IMR-90 (cell line): ENCODE data around the gene ZXDC. TPM values are rescaled to one million over a fixed set of nuclear protein-coding genes. Genes with fewer than 3 reads are reported as not detected.

ENCODE experiments used
- ATAC-seq: fragments of 200-7000 bp; cut with Tn5 transposase; 2 replicates; pipeline ENCODE4 v1.9.1; 2020; ENCODE audit warnings: low read depth, mild to moderate bottlenecking, moderate library complexity
- BruUV-seq: library from RNA; stranded (reverse); fragments of 400-500 nt; replicated peaks from 2 replicates; lab custom pipeline; 2021; lab: Mats Ljungman, UMichigan
- CTCF ChIA-PET: fragments of 300-600 bp; formaldehyde crosslinking; extraction: SDS; loops from one replicate; lab custom pipeline; 2021; ENCODE audit warnings: antibody characterized with exemption; lab: Yijun Ruan, JAX
- POLR2A ChIA-PET: fragments of 300-600 bp; sonication (Branson Sonifier 250); formaldehyde crosslinking; loops from one replicate; lab custom pipeline; 2022; ENCODE audit warnings: antibody characterized with exemption; ENCODE audit not compliant: unreplicated experiment; lab: Charles Lee
- DNase-seq: peaks from one replicate; pipeline ENCODE4 v3.0.0; 2013
- H2AFZ ChIP-seq: replicated peaks from 2 replicates; pipeline ENCODE3; 2013; ENCODE audit warnings: low read length, mild to moderate bottlenecking; ENCODE audit not compliant: poor library complexity
- H2AK5ac ChIP-seq: 2 replicates; pipeline ENCODE4 v1.6.1; 2013; ENCODE audit warnings: low read depth, low read length, inconsistent platforms
- H2AK9ac ChIP-seq: replicated peaks from 2 replicates; pipeline ENCODE3; 2013; ENCODE audit warnings: mild to moderate bottlenecking, low read depth, low read length, moderate library complexity; ENCODE audit not compliant: poor library complexity
- H2BK120ac ChIP-seq: 2 replicates; pipeline ENCODE4 v1.6.1; 2013; ENCODE audit warnings: low read depth, low read length, inconsistent platforms
- H2BK15ac ChIP-seq: 3 replicates; pipeline ENCODE4 v1.6.1; 2013; ENCODE audit warnings: low read depth, low read length, inconsistent platforms
- H2BK20ac ChIP-seq: 2 replicates; pipeline ENCODE4 v1.6.1; 2013; ENCODE audit warnings: low read depth, mild to moderate bottlenecking, inconsistent platforms, low read length, moderate library complexity
- H2BK5ac ChIP-seq: 2 replicates; pipeline ENCODE4 v1.6.1; 2013; ENCODE audit warnings: mild to moderate bottlenecking, low read depth, low read length, inconsistent platforms; ENCODE audit not compliant: poor library complexity, severe bottlenecking
- H3K14ac ChIP-seq: replicated peaks from 2 replicates; pipeline ENCODE4 v1.6.1; 2013; ENCODE audit warnings: low read depth, low read length, inconsistent platforms
- H3K18ac ChIP-seq: 2 replicates; pipeline ENCODE4 v1.6.1; 2013; ENCODE audit warnings: low read depth, low read length, control low read depth
- H3K23ac ChIP-seq: 2 replicates; pipeline ENCODE4 v1.6.1; 2013; ENCODE audit warnings: low read depth, low read length, inconsistent platforms
- H3K27ac ChIP-seq: 2 replicates; pipeline ENCODE4 v1.5.1; 2013; ENCODE audit warnings: mild to moderate bottlenecking, control low read depth, low read length; ENCODE audit not compliant: insufficient read depth
- H3K27me3 ChIP-seq: 2 replicates; pipeline ENCODE4 v1.6.1; 2013; ENCODE audit warnings: low read length; ENCODE audit not compliant: control insufficient read depth, insufficient read depth
- H3K36me3 ChIP-seq: 2 replicates; pipeline ENCODE4 v1.6.1; 2013; ENCODE audit warnings: low read length, mixed read lengths; ENCODE audit not compliant: control insufficient read depth, insufficient read depth
- H3K4ac ChIP-seq: 2 replicates; pipeline ENCODE4 v1.6.1; 2013; ENCODE audit warnings: low read depth, low read length, inconsistent platforms
- H3K4me1 ChIP-seq: 2 replicates; pipeline ENCODE4 v1.6.1; 2013; ENCODE audit warnings: low read length, mixed read lengths; ENCODE audit not compliant: control insufficient read depth, insufficient read depth
- H3K4me2 ChIP-seq: 2 replicates; pipeline ENCODE4 v1.6.1; 2013; ENCODE audit warnings: low read depth, mild to moderate bottlenecking, control low read depth, low read length, moderate library complexity
- H3K4me3 ChIP-seq: 2 replicates; pipeline ENCODE4 v1.5.1; 2013; ENCODE audit warnings: low read depth, mild to moderate bottlenecking, control low read depth, low read length, moderate library complexity; ENCODE audit not compliant: insufficient read depth
- H3K56ac ChIP-seq: 2 replicates; pipeline ENCODE4 v1.6.1; 2013; ENCODE audit warnings: low read length, inconsistent platforms; ENCODE audit not compliant: insufficient read depth; ENCODE audit errors: extremely low read depth
- H3K79me1 ChIP-seq, 2 experiments: 2 replicates each; pipeline ENCODE4 v1.6.1; 2013; ENCODE audit warnings: low read length in 2 of 2, inconsistent platforms in 1 of 2, low read depth in 1 of 2
- H3K9ac ChIP-seq: 2 replicates; pipeline ENCODE4 v1.6.1; 2013; ENCODE audit warnings: low read depth, low read length, control low read depth
- H3K9me1 ChIP-seq: 2 replicates; pipeline ENCODE4 v1.6.1; 2013; ENCODE audit warnings: low read length, inconsistent platforms; ENCODE audit not compliant: insufficient read depth
- H3K9me3 ChIP-seq: 2 replicates; pipeline ENCODE4 v1.6.1; 2013; ENCODE audit warnings: low read length; ENCODE audit not compliant: control insufficient read depth, insufficient read depth
- H4K20me1 ChIP-seq: 2 replicates; pipeline ENCODE4 v1.6.1; 2013; ENCODE audit warnings: low read length, inconsistent platforms; ENCODE audit not compliant: insufficient read depth
- H4K5ac ChIP-seq: 2 replicates; pipeline ENCODE4 v1.6.1; 2013; ENCODE audit warnings: mild to moderate bottlenecking, low read depth, low read length, control low read depth
- H4K8ac ChIP-seq, 2 experiments: 2 replicates each; pipeline ENCODE4 v1.6.1; 2013; ENCODE audit warnings: low read depth in 2 of 2, low read length in 2 of 2, control low read depth in 1 of 2, inconsistent platforms in 1 of 2
- H4K91ac ChIP-seq: 2 replicates; pipeline ENCODE4 v1.6.1; 2013; ENCODE audit warnings: low read depth, low read length, inconsistent platforms; ENCODE audit not compliant: insufficient read depth
- BHLHE40 ChIP-seq: fragments of 150-350 bp; IDR thresholded peaks from 2 replicates; pipeline ENCODE4 v1.6.1; 2016; ENCODE audit warnings: mild to moderate bottlenecking, low read depth, low read length
- CEBPB ChIP-seq: IDR thresholded peaks from 2 replicates; pipeline ENCODE4 v1.6.1; 2012; ENCODE audit warnings: low read depth, low read length, improper control_type of control experiment
- CHD1 ChIP-seq: IDR thresholded peaks from 2 replicates; pipeline ENCODE4 v1.6.1; 2012; ENCODE audit warnings: low read depth, low read length, improper control_type of control experiment
- FOS ChIP-seq: fragments of 150-350 bp; IDR thresholded peaks from 2 replicates; pipeline ENCODE4 v1.6.1; 2016; ENCODE audit warnings: low read depth, low read length
- MAFK ChIP-seq: IDR thresholded peaks from 2 replicates; pipeline ENCODE4 v1.6.1; 2012; ENCODE audit warnings: low read depth, low read length, improper control_type of control experiment
- MAZ ChIP-seq: IDR thresholded peaks from 2 replicates; pipeline ENCODE4 v1.6.1; 2012; ENCODE audit warnings: low read depth, mild to moderate bottlenecking, low read length, improper control_type of control experiment, moderate library complexity, borderline replicate concordance
- MXI1 ChIP-seq: IDR thresholded peaks from 2 replicates; pipeline ENCODE4 v1.6.1; 2012; ENCODE audit warnings: low read depth, mild to moderate bottlenecking, low read length, moderate library complexity, borderline replicate concordance
- NFE2L2 ChIP-seq: fragments of 150-350 bp; IDR thresholded peaks from 2 replicates; pipeline ENCODE4 v1.6.1; 2016; ENCODE audit warnings: low read depth, mild to moderate bottlenecking, low read length
- POLR2A ChIP-seq: IDR thresholded peaks from 2 replicates; pipeline ENCODE4 v1.6.1; 2012; ENCODE audit warnings: mild to moderate bottlenecking, low read depth, low read length
- RAD21 ChIP-seq: IDR thresholded peaks from 2 replicates; pipeline ENCODE4 v1.6.1; 2012; ENCODE audit warnings: low read length, improper control_type of control experiment
- RFX5 ChIP-seq: IDR thresholded peaks from 2 replicates; pipeline ENCODE4 v1.8.0; 2012; ENCODE audit warnings: low read depth, mild to moderate bottlenecking, low read length, moderate library complexity
- SMC3 ChIP-seq: fragments of 150-350 bp; IDR thresholded peaks from 2 replicates; pipeline ENCODE4 v1.6.1; 2016; ENCODE audit warnings: low read depth, mild to moderate bottlenecking, antibody characterized with exemption, low read length, moderate library complexity
- WGBS, 2 experiments: methylation state at CpG; one replicate each; pipeline versions ENCODE4 v1.1.5 to v1.1.7; 2013; ENCODE audit warnings: missing lambda C conversion rate in 2 of 2; ENCODE audit not compliant: insufficient read length in 1 of 2; ENCODE audit errors: extremely low coverage in 2 of 2; 5-methylcytosine and 5-hydroxymethylcytosine counted together
- dilution Hi-C: fragments of 300-500 bp; cut with HindIII; formaldehyde crosslinking; loops from one replicate; pipeline ENCODE4 v1.14.3; 2018; ENCODE audit warnings: low sequenced_read_pairs; ENCODE audit not compliant: unreplicated experiment
- in situ Hi-C: fragments of 300-500 bp; cut with MboI; formaldehyde crosslinking; loops from 3 replicates; pipeline ENCODE4 v1.14.3; 2019; ENCODE audit warnings: low sequenced_read_pairs, inconsistent platforms, mixed read lengths
- intact Hi-C: fragments of 100-400 bp; cut with micrococcal nuclease; formaldehyde crosslinking; loops from 2 replicates; pipeline ENCODE4 v1.10.0; 2022
- polyA plus RNA-seq, 3 experiments: library from polyadenylated mRNA; depleted of rRNA; stranded (reverse); fragments of >200 nt; gene quantifications; 2 replicates each; pipeline ENCODE4 v1.2.3, GENCODE V29; 2012; ENCODE audit warnings: low replicate concordance in 1 of 3
- total RNA-seq: library from RNA; depleted of rRNA; stranded (reverse); fragments of >200 nt; gene quantifications from 2 replicates; pipeline ENCODE4 v1.2.3, GENCODE V29; 2012

The ZXDC gene
- total and polyA plus RNA-seq, 2 of the 4 experiments (the other 2 are of a cell fraction): 11.5 to 14.3 TPM

DNA sequence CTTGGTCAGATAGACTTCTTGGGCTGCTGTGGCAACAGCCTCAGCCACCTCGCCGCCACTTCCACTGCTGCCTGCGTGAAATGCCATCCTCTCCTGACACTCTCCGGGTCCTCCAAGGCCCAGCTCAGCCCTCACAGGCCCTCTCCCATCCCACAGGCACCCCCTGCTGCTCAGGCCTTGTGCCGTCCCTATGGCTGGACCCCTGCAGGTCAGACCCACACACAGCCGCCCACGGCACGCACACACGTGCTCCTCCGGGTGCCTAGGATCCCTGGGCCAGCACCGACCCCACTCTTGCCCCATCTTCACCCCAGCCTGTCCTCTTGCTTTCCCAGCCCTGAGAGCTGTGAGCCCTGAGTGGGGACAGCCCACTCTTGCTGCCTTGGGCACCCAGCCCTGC is 61.3 kb downstream of the ZXDC start:
- Histone ChIP-seq H4K20me1 (no peaks in the 10 kb centered on the region), H2AK5ac (no peak overlapping the region), H3K4ac (no peak overlapping the region), H2BK120ac (no peak overlapping the region), H2BK5ac (no peak overlapping the region), H3K79me1 (no peaks in the 10 kb centered on the region), H2AK9ac (no peak overlapping the region), H2BK20ac (no peak overlapping the region), H3K14ac (no peak overlapping the region), H4K5ac (no peak overlapping the region), H4K8ac (no peak overlapping the region), H3K4me1 (no peaks in the 10 kb centered on the region), H3K27me3 (peaks cover 38% of the 10 kb centered on the region), H3K4me3 (no peak overlapping the region), H3K36me3 (no peaks in the 10 kb centered on the region), H3K4me2 (no peak overlapping the region), H3K27ac (no peak overlapping the region), H2AFZ (no peak overlapping the region), H4K91ac (no peak overlapping the region), H3K23ac (no peak overlapping the region), H3K18ac (no peak overlapping the region), H3K56ac (no peak overlapping the region), H2BK15ac (no peak overlapping the region), H3K9me1 (no peaks in the 10 kb centered on the region), H3K9me3 (no peaks in the 10 kb centered on the region), H3K9ac (no peak overlapping the region)
- POLR2A ChIA-PET: no interaction called here
- intact Hi-C loops: no loop called here
- TF ChIP-seq CEBPB (no peak), FOS (no peak), MAZ (no peak), MAFK (no peak), BHLHE40 (no peak), NFE2L2 (no peak), MXI1 (no peak), RFX5 (no peak), CHD1 (no peak), POLR2A (no peak), RAD21 (no peak), SMC3 (no peak)
- WGBS, 2 experiments: 100% methylated on average over 2 of the region's 11 CpGs; no CpG with 5 or more reads in 1 of the 2 experiments
- CTCF ChIA-PET: no interaction called here
- ATAC-seq (no peak), DNase-seq (no peak)
- in situ Hi-C loops: no loop called here
- no TSS peak for BruUV-seq
- dilution Hi-C loops: no loop called here
